HCT116 (cell line): ENCODE measurements around the gene MARCHF3. TPM values are rescaled to one million over a fixed set of nuclear protein-coding genes. Genes with fewer than 3 reads are reported as not detected.

Experiments
- ATAC-seq: fragments of 200-7000 bp; cut with Tn5 transposase; 2 replicates; pipeline ENCODE4 v1.9.1; 2020; ENCODE audit warnings: mild to moderate bottlenecking, moderate library complexity
- BruUV-seq: library from RNA; stranded (reverse); fragments of 400-500 nt; replicated peaks from 2 replicates; lab custom pipeline; 2021; lab: Mats Ljungman, UMichigan
- CTCF ChIA-PET: fragments of 300-600 bp; sonication (Branson Sonifier 250); formaldehyde crosslinking; loops from one replicate; lab custom pipeline; 2021; ENCODE audit warnings: antibody characterized with exemption; lab: Charles Lee
- POLR2A ChIA-PET: fragments of 300-600, 350-600 bp; sonication (Branson Sonifier 250); formaldehyde crosslinking; loops from one replicate; lab custom pipeline; 2021; ENCODE audit warnings: antibody characterized with exemption; lab: Charles Lee
- RAD21 ChIA-PET, 2 experiments: fragments of 300-600 bp; sonication (Branson Sonifier 250); formaldehyde crosslinking; loops; one replicate each; lab custom pipeline; 2023; ENCODE audit warnings: low total read pairs in 2 of 2; ENCODE audit not compliant: uncharacterized antibody in 2 of 2, unreplicated experiment in 2 of 2, low non-redundant PET in 1 of 2; lab: Charles Lee
- DNase-seq: peaks from one replicate; pipeline ENCODE4 v3.0.0-alpha.2; 2010; ENCODE audit warnings: low read depth, low spot score
- H2AFZ ChIP-seq: fragments of 200-600 bp; shearing (Covaris generic), sonication (generic); 2 replicates; pipeline ENCODE4 v1.6.1; 2017; ENCODE audit warnings: low read depth, mixed run types, mixed read lengths, antibody characterized with exemption, low read length; ENCODE audit not compliant: poor library complexity, severe bottlenecking
- H3K27ac ChIP-seq: 2 replicates; pipeline ENCODE4 v1.5.1; 2012; ENCODE audit warnings: low read depth, low read length
- H3K27me3 ChIP-seq: fragments of 200-600 bp; sonication (generic); 2 replicates; pipeline ENCODE4 v1.6.1; 2016; ENCODE audit warnings: mixed run types, low read length, mixed read lengths; ENCODE audit not compliant: insufficient read depth
- H3K36me3 ChIP-seq, 2 experiments: fragments of 200-500 bp in 1 of 2; fragments of 200-600 bp in 1 of 2; sonication (Bioruptor generic) in 1 of 2; sonication (generic) in 1 of 2; 2 replicates each; pipeline versions ENCODE4 v1.5.1 to v1.6.1; 2014 to 2016; ENCODE audit warnings: low read length in 2 of 2, inconsistent platforms in 1 of 2, mixed read lengths in 1 of 2, mixed run types in 1 of 2; ENCODE audit not compliant: insufficient read depth in 2 of 2, control insufficient read depth in 1 of 2
- H3K4me1 ChIP-seq, 2 experiments: fragments of 200-600 bp in 1 of 2; sonication (generic) in 1 of 2; 2 replicates each; pipeline versions ENCODE4 v1.5.1 to v1.6.1; 2012 to 2017; ENCODE audit warnings: low read length in 2 of 2, inconsistent platforms in 1 of 2, mild to moderate bottlenecking in 1 of 2, mixed read lengths in 1 of 2, mixed run types in 1 of 2, moderate library complexity in 1 of 2; ENCODE audit not compliant: insufficient read depth in 2 of 2, control insufficient read depth in 1 of 2
- H3K4me2 ChIP-seq: fragments of 200-600 bp; sonication (generic); 2 replicates; pipeline ENCODE4 v1.6.1; 2017; ENCODE audit warnings: mixed run types, low read length, mixed read lengths
- H3K4me3 ChIP-seq, 2 experiments: fragments of 200-600 bp in 1 of 2; sonication (generic) in 1 of 2; replicated peaks in 1 of 2; 2 replicates each; pipeline ENCODE4 v1.5.1; 2011 to 2016; ENCODE audit warnings: low read length in 2 of 2, control low read depth in 1 of 2, low read depth in 1 of 2, mild to moderate bottlenecking in 1 of 2, mixed read lengths in 1 of 2, mixed run types in 1 of 2
- H3K79me2 ChIP-seq: fragments of 200-600 bp; sonication (generic); 2 replicates; pipeline ENCODE4 v1.6.1; 2017; ENCODE audit warnings: mild to moderate bottlenecking, mixed run types, low read length, moderate library complexity, mixed read lengths; ENCODE audit not compliant: insufficient read depth
- H3K9ac ChIP-seq: fragments of 200-600 bp; sonication (generic); 2 replicates; pipeline ENCODE4 v1.6.1; 2016; ENCODE audit warnings: low read length, mixed read lengths
- H3K9me2 ChIP-seq: fragments of 200-600 bp; sonication (generic), shearing (Covaris generic); 2 replicates; pipeline ENCODE4 v1.6.1; 2017; ENCODE audit warnings: mixed run types, mild to moderate bottlenecking, moderate library complexity; ENCODE audit not compliant: insufficient read depth
- H3K9me3 ChIP-seq, 2 experiments: fragments of 200-500 bp in 1 of 2; fragments of 200-600 bp in 1 of 2; sonication (Bioruptor generic) in 1 of 2; sonication (generic) in 1 of 2; 2 replicates each; pipeline ENCODE4 v1.6.1; 2014 to 2017; ENCODE audit warnings: low read length in 2 of 2, mixed read lengths in 2 of 2, inconsistent platforms in 1 of 2, low read depth in 1 of 2, mild to moderate bottlenecking in 1 of 2, mixed run types in 1 of 2, moderate library complexity in 1 of 2; ENCODE audit not compliant: control insufficient read depth in 1 of 2, insufficient read depth in 1 of 2
- H4K20me1 ChIP-seq: fragments of 200-600 bp; sonication (generic), shearing (Covaris generic); 2 replicates; pipeline ENCODE4 v1.6.1; 2017; ENCODE audit warnings: mixed run types, mild to moderate bottlenecking, moderate library complexity; ENCODE audit not compliant: insufficient read depth
- ATF3 ChIP-seq: IDR thresholded peaks from 2 replicates; pipeline ENCODE4 v1.6.1; 2012
- CTCF ChIP-seq, 3 experiments: fragments of 200-600 bp in 1 of 3; sonication (generic) in 1 of 3; IDR thresholded peaks in 2 of 3; conservative IDR thresholded peaks in 1 of 3; 2 replicates each; pipeline ENCODE4 v1.5.1; 2012 to 2017; ENCODE audit warnings: low read depth in 2 of 3, low read length in 2 of 3, antibody characterized with exemption in 1 of 3, borderline replicate concordance in 1 of 3, control low read depth in 1 of 3, mild to moderate bottlenecking in 1 of 3, mixed read lengths in 1 of 3, mixed run types in 1 of 3, moderate library complexity in 1 of 3; ENCODE audit not compliant: insufficient read depth in 1 of 3
- EZH2 ChIP-seq: fragments of 200-600 bp; sonication (generic); IDR thresholded peaks from 2 replicates; pipeline ENCODE4 v1.6.1; 2017; ENCODE audit warnings: antibody characterized with exemption, mixed run types
- FOSL1 ChIP-seq: IDR thresholded peaks from 2 replicates; pipeline ENCODE4 v1.6.1; 2012; ENCODE audit warnings: low read depth
- JUND ChIP-seq: IDR thresholded peaks from 2 replicates; pipeline ENCODE4 v1.6.1; 2012
- MAX ChIP-seq: IDR thresholded peaks from 2 replicates; pipeline ENCODE4 v1.6.1; 2012
- POLR2A ChIP-seq: IDR thresholded peaks from 2 replicates; pipeline ENCODE4 v1.7.0; 2011; ENCODE audit warnings: borderline replicate concordance; ENCODE audit not compliant: insufficient read depth, insufficient read length; ENCODE audit errors: extremely low read depth
- RAD21 ChIP-seq: IDR thresholded peaks from 2 replicates; pipeline ENCODE4 v1.6.1; 2012; ENCODE audit warnings: low read depth, mild to moderate bottlenecking
- REST ChIP-seq: IDR thresholded peaks from 2 replicates; pipeline ENCODE4 v1.6.1; 2012; ENCODE audit warnings: low read depth
- SP1 ChIP-seq: IDR thresholded peaks from 2 replicates; pipeline ENCODE4 v1.6.1; 2012; ENCODE audit warnings: low read depth
- SRF ChIP-seq: IDR thresholded peaks from 2 replicates; pipeline ENCODE4 v1.6.1; 2012; ENCODE audit warnings: low read depth
- YY1 ChIP-seq: IDR thresholded peaks from 2 replicates; pipeline ENCODE4 v1.6.1; 2011; ENCODE audit warnings: low read length, low read depth, moderate library complexity, mild to moderate bottlenecking; ENCODE audit not compliant: insufficient replicate concordance; ENCODE audit errors: extremely low read depth
- ZBTB33 ChIP-seq: IDR thresholded peaks from 2 replicates; pipeline ENCODE4 v1.6.1; 2011; ENCODE audit warnings: mild to moderate bottlenecking, low read length, moderate library complexity; ENCODE audit not compliant: insufficient replicate concordance; ENCODE audit errors: extremely low read depth
- ZFX ChIP-seq: fragments of 450-650 bp; IDR thresholded peaks from 2 replicates; pipeline ENCODE4 v1.6.1; 2017
- ZNF274 ChIP-seq: fragments of 200-500 bp; sonication (Bioruptor generic); IDR thresholded peaks from 2 replicates; pipeline ENCODE4 v1.6.1; 2014; ENCODE audit warnings: mild to moderate bottlenecking, low read depth, low read length, inconsistent platforms
- intact Hi-C: fragments of 100-400 bp; cut with micrococcal nuclease; formaldehyde crosslinking; loops from 2 replicates; pipeline ENCODE4 v1.10.0; 2022
- total RNA-seq: library from RNA; stranded (reverse); gene quantifications from one replicate; pipeline ENCODE4 v1.2.1, GENCODE V29; 2021; ENCODE audit not compliant: unreplicated experiment

MARCHF3 gene
- total RNA-seq, 1 experiment from 2014 or later = 2.3 TPM

GRCh38 chr5:126988021-126988569, 42.3 kb downstream of the MARCHF3 start:
- Histone ChIP-seq H3K79me2 (no peaks in the 10 kb centered on the region), H3K36me3 (no peaks in the 10 kb centered on the region), H3K4me2 (no peak overlapping the region), H2AFZ (no peak overlapping the region), H4K20me1 (no peaks in the 10 kb centered on the region), H3K9ac (no peak overlapping the region), H3K27ac (no peak overlapping the region), H3K4me3 (no peak overlapping the region), H3K27me3 (no peaks in the 10 kb centered on the region), H3K9me2 (no peaks in the 10 kb centered on the region), H3K4me1 (no peaks in the 10 kb centered on the region), H3K9me3 (no peaks in the 10 kb centered on the region)
- DNase-seq (no peak), ATAC-seq (no peak)
- POLR2A ChIA-PET = no interaction called here
- CTCF ChIA-PET = no interaction called here
- intact Hi-C loops = no loop called here
- no TSS peak for BruUV-seq
- RAD21 ChIA-PET = no interaction called here
- TF ChIP-seq CTCF (IDR thresholded peaks at IDR 0.05 in 2 of 3, conservative IDR thresholded peaks at IDR 0.05 in 1 of 3; ENCODE audit: borderline replicate concordance in 1 of 3, insufficient read depth in 1 of 3, low read depth in 2 of 3, low read length in 2 of 3) = no peak
- no peak for TF ChIP-seq ZBTB33
- no peak for TF ChIP-seq JUND
- no peak for TF ChIP-seq ZNF274
- no peak for TF ChIP-seq REST
- TF ChIP-seq SP1 = no peak
- TF ChIP-seq FOSL1 = no peak
- no peak for TF ChIP-seq POLR2A
- TF ChIP-seq ZFX = no peak
- no peak for TF ChIP-seq MAX
- no peak for TF ChIP-seq RAD21
- no peak for TF ChIP-seq ATF3
- no peak for TF ChIP-seq YY1
- TF ChIP-seq SRF = no peak
- no peak for TF ChIP-seq EZH2
